Gastrocnemius medialis (tissue), 4 donors: ENCODE results near the gene GPSM3.

ENCODE experiments used
- CTCF ChIP-seq, 5 experiments: fragments of 450-650 bp in 3 of 5; fragments of 200-600 bp in 2 of 5; sonication (generic) in 2 of 5; IDR thresholded peaks in 4 of 5; conservative IDR thresholded peaks in 1 of 5; 1 replicate in 4 of 5; 2 replicates in 1 of 5; pipeline ENCODE4 v1.5.1; 2016 to 2019; ENCODE audit warnings: antibody characterized with exemption in 5 of 5, mild to moderate bottlenecking in 3 of 5, moderate library complexity in 3 of 5
- POLR2A ChIP-seq, 2 donors: fragments of 450-650 bp; IDR thresholded peaks; one replicate each; pipeline ENCODE4 v1.6.1; 2017; ENCODE audit warnings: antibody characterized with exemption in 2 of 2, mild to moderate bottlenecking in 2 of 2, moderate library complexity in 2 of 2

- no peak for TF ChIP-seq CTCF (IDR thresholded peaks at IDR 0.05 in 4 of 5, conservative IDR thresholded peaks at IDR 0.05 in 1 of 5)
- TF ChIP-seq POLR2A (IDR thresholded peaks at IDR 0.05): no peak
These were observed 16.6 kb upstream of the GPSM3 start for GRCh38 chr6:32208996-32209395.
